K562 (cell line): Measurements from ENCODE around the gene C9orf50. TPM values are rescaled to one million over a fixed set of nuclear protein-coding genes. Genes with fewer than 3 reads are reported as not detected.

Source experiments
- ATF1 ChIP-seq, 2 experiments: fragments of 450-650 bp in 1 of 2; IDR thresholded peaks; 2 replicates each; pipeline ENCODE4 v1.6.1; 2016; ENCODE audit warnings: missing compliant biosample characterization in 1 of 2, missing genetic modification characterization in 1 of 2
- BCOR ChIP-seq: fragments of 450-650 bp; IDR thresholded peaks from 2 replicates; pipeline ENCODE4 v1.6.1; 2016
- FOSL1 ChIP-seq: fragments of 200-800 bp; sonication (Bioruptor generic); conservative IDR thresholded peaks from 2 replicates; pipeline ENCODE4 v1.6.1; 2016; ENCODE audit warnings: missing genetic modification characterization, missing compliant biosample characterization
- GABPB2 ChIP-seq: fragments of 250-450 bp; sonication (Bioruptor Pico); conservative IDR thresholded peaks from 2 replicates; pipeline ENCODE4 v1.5.1; 2021; ENCODE audit warnings: mild to moderate bottlenecking
- GATAD2B ChIP-seq: fragments of 450-650 bp; IDR thresholded peaks from 2 replicates; pipeline ENCODE4 v1.6.1; 2017; ENCODE audit warnings: mild to moderate bottlenecking, borderline replicate concordance
- HDAC8 ChIP-seq: fragments of 450-650 bp; IDR thresholded peaks from 2 replicates; pipeline ENCODE4 v1.6.1; 2016; ENCODE audit warnings: mild to moderate bottlenecking, missing genetic modification characterization, moderate library complexity, missing compliant biosample characterization
- HOXB6 ChIP-seq: fragments of 250-450 bp; sonication (Bioruptor Pico); IDR thresholded peaks from 2 replicates; pipeline ENCODE4 v1.5.1; 2022; ENCODE audit warnings: mild to moderate bottlenecking, borderline replicate concordance
- MTA1 ChIP-seq: fragments of 450-650 bp; IDR thresholded peaks from 2 replicates; pipeline ENCODE4 v1.6.1; 2017; ENCODE audit warnings: borderline replicate concordance
- MXI1 ChIP-seq: IDR thresholded peaks from 2 replicates; pipeline ENCODE4 v1.6.1; 2011; ENCODE audit warnings: low read depth, mild to moderate bottlenecking, improper control_type of control experiment, low read length
- NCOA4 ChIP-seq: fragments of 450-650 bp; IDR thresholded peaks from 2 replicates; pipeline ENCODE4 v1.6.1; 2018; ENCODE audit warnings: mild to moderate bottlenecking; ENCODE audit not compliant: partially characterized antibody
- NR1H2 ChIP-seq: sonication (generic); formaldehyde crosslinking; IDR thresholded peaks from 2 replicates; pipeline ENCODE4 v1.4.0; 2020; ENCODE audit warnings: mild to moderate bottlenecking, missing genetic modification reagents
- NR2C1 ChIP-seq, 2 experiments: fragments of 450-650 bp; IDR thresholded peaks; 2 replicates each; pipeline ENCODE4 v1.6.1; 2017; ENCODE audit warnings: mild to moderate bottlenecking in 2 of 2, antibody characterized with exemption in 1 of 2, inconsistent platforms in 1 of 2, missing compliant biosample characterization in 1 of 2, missing genetic modification characterization in 1 of 2
- POLR2G ChIP-seq: fragments of 200-400 bp; formaldehyde crosslinking; IDR thresholded peaks from 2 replicates; pipeline ENCODE4 v1.6.1; 2017; ENCODE audit warnings: low read depth, mild to moderate bottlenecking, antibody characterized with exemption, low read length, moderate library complexity
- POLR2H ChIP-seq: IDR thresholded peaks from 2 replicates; pipeline ENCODE4 v1.6.1; 2016; ENCODE audit warnings: missing genetic modification characterization, low read depth, mild to moderate bottlenecking, control low read depth, missing compliant biosample characterization, moderate library complexity
- RCOR1 ChIP-seq, 2 experiments: IDR thresholded peaks; 2 replicates each; pipeline ENCODE4 v1.6.1; 2012; ENCODE audit warnings: low read depth in 2 of 2, low read length in 2 of 2, borderline replicate concordance in 1 of 2, improper control_type of control experiment in 1 of 2
- TBL1XR1 ChIP-seq, 2 experiments: IDR thresholded peaks; 2 replicates each; pipeline ENCODE4 v1.6.1; 2012; ENCODE audit warnings: improper control_type of control experiment in 2 of 2, low read length in 2 of 2, mild to moderate bottlenecking in 1 of 2
- TBP ChIP-seq: optimal IDR thresholded peaks from 2 replicates; pipeline ENCODE3; 2011; ENCODE audit warnings: low read depth, low read length, improper control_type of control experiment
- YY1 ChIP-seq, 3 experiments: IDR thresholded peaks; 2 replicates each; pipeline ENCODE4 v1.6.1; 2011; ENCODE audit warnings: low read length in 2 of 3, mild to moderate bottlenecking in 2 of 3, moderate library complexity in 2 of 3, borderline replicate concordance in 1 of 3, control low read depth in 1 of 3, low read depth in 1 of 3; ENCODE audit not compliant: insufficient read depth in 3 of 3, insufficient replicate concordance in 2 of 3, control insufficient read depth in 1 of 3, insufficient read length in 1 of 3; ENCODE audit errors: extremely low read depth in 1 of 3
- ZBTB11 ChIP-seq, 3 experiments: fragments of 200-800 bp in 1 of 3; fragments of 250-450 bp in 1 of 3; fragments of 450-650 bp in 1 of 3; sonication (Bioruptor Pico) in 1 of 3; sonication (Bioruptor generic) in 1 of 3; formaldehyde crosslinking in 1 of 3; IDR thresholded peaks; 2 replicates each; pipeline versions ENCODE4 v1.6.1 to v1.8.0; 2016 to 2022; ENCODE audit warnings: mild to moderate bottlenecking in 2 of 3, missing genetic modification characterization in 2 of 3, missing compliant biosample characterization in 1 of 3, moderate library complexity in 1 of 3
- ZKSCAN8 ChIP-seq: fragments of 200-800 bp; sonication (Bioruptor generic); IDR thresholded peaks from 2 replicates; pipeline ENCODE4 v1.6.1; 2016; ENCODE audit warnings: missing genetic modification characterization, missing compliant biosample characterization
- ZNF668 ChIP-seq: fragments of 250-450 bp; sonication (Bioruptor Pico); IDR thresholded peaks from 2 replicates; pipeline ENCODE4 v1.8.0; 2022; ENCODE audit warnings: mild to moderate bottlenecking, inconsistent platforms
- ZNF77 ChIP-seq: fragments of 250-450 bp; sonication (Bioruptor Pico); IDR thresholded peaks from 2 replicates; pipeline ENCODE4 v1.5.0; 2020
- ZSCAN29 ChIP-seq: fragments of 450-650 bp; IDR thresholded peaks from 2 replicates; pipeline ENCODE4 v1.6.1; 2017
- polyA plus RNA-seq, 8 experiments: library from polyadenylated mRNA; depleted of rRNA in 4 of 8; stranded (reverse) in 5 of 8; unstranded in 3 of 8; fragments of >200 nt; fragmentation: Nextera tagmentation in 2 of 8; fragmentation: Illumina TruSeq in 1 of 8; extraction: Ambion mirVana in 2 of 8; extraction: Trizol in 1 of 8; gene quantifications; 2 replicates each; pipeline versions ENCODE4 v1.2.1 to v1.2.3, GENCODE V29; 2011 to 2014; ENCODE audit warnings: inconsistent platforms in 1 of 8, missing spikeins in 1 of 8
- total RNA-seq, 7 experiments: library from RNA; depleted of rRNA in 6 of 7; stranded (reverse); fragments of >200 nt in 6 of 7; fragmentation: Illumina TruSeq in 2 of 7; extraction: Trizol in 2 of 7; gene quantifications; 2 replicates each; pipeline versions ENCODE4 v1.2.1 to v1.2.3, GENCODE V29; 2011 to 2021; ENCODE audit warnings: low replicate concordance in 1 of 7
- TF ChIP-seq, protein P1 (sequence below): fragments of 250-450 bp; sonication (Bioruptor Pico); IDR thresholded peaks from 2 replicates; pipeline ENCODE4 v1.4.0; 2020

Gene C9orf50
- total and polyA plus RNA-seq, 9 of the 15 experiments (the other 6 are each of a cell fraction or from before 2014, with no cell fraction given), result not detected

DNA sequence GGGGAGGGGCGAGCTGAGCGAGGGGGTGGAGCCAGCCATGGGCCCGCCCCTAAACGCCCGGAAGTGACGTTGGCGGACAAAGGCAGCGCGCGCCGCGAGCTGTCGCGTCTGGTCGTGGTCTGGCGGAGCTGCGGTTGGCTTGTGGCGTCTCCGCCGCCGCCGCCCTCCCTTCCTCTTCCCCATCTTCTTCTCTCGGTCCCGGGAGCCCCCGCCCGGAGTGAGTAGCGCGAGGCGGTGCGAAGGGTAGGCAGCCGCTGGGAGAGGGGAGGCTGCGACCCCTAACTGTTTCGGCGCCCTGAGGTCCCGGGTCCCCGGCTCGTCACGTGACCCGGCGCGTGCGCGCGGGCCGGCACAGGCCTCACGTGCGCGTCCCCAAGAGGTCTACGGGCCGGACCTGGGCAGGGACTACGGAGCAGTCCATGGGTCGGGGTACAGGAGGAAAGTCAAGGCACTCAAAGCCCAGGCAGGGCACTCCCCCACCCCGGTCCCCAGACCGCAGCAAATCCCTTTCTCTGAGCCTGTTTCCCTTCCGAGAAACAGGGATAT is 5.3 kb upstream of the C9orf50 start, which contains the start of gene NTMT1 (continued):
- TF ChIP-seq, protein P1, sequence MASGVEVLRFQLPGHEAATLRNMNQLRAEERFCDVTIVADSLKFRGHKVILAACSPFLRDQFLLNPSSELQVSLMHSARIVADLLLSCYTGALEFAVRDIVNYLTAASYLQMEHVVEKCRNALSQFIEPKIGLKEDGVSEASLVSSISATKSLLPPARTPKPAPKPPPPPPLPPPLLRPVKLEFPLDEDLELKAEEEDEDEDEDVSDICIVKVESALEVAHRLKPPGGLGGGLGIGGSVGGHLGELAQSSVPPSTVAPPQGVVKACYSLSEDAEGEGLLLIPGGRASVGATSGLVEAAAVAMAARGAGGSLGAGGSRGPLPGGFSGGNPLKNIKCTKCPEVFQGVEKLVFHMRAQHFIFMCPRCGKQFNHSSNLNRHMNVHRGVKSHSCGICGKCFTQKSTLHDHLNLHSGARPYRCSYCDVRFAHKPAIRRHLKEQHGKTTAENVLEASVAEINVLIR (CRISPR knock-in tag), result peak; percentile 85
- TF ChIP-seq TBP (peak; percentile 74), GABPB2 (CRISPR knock-in tag) (no peak), GATAD2B (no peak), POLR2H (tag) (peak; percentile 63; the same call in 1 of the 2 replicates), HDAC8 (tag) (peak; percentile 40; the same call in 1 of the 2 replicates), BCOR (peak; percentile 51), MXI1 (peak; percentile 89), NR1H2 (CRISPR knock-in tag) (peak; percentile 64; the same call in 1 of the 2 replicates), FOSL1 (tag) (0 out of 2 replicates have a peak, but pooled peaks have one; percentile 16), ZKSCAN8 (CRISPR knock-in tag) (no peak), ZNF77 (0 out of 2 replicates have a peak, but pooled peaks have one; percentile 43), YY1 (IDR thresholded peaks at IDR 0.05; ENCODE audit: borderline replicate concordance in 1 of 3, control insufficient read depth in 1 of 3, extremely low read depth in 1 of 3, insufficient read depth in 3 of 3, insufficient read length in 1 of 3, insufficient replicate concordance in 2 of 3, low read depth in 1 of 3, low read length in 2 of 3) (peak in 1 of 3 experiments; percentile 30), ZBTB11 (CRISPR knock-in tag; IDR thresholded peaks at IDR 0.05) (peak in 1 of 3 experiments; percentile 77; a peak in 2 of 6 replicates), RCOR1 (IDR thresholded peaks at IDR 0.05; ENCODE audit: borderline replicate concordance in 1 of 2, low read depth in 2 of 2, low read length in 2 of 2) (no peak), HOXB6 (CRISPR knock-in tag) (no peak), ZNF668 (0 out of 2 replicates have a peak, but pooled peaks have one; percentile 55), NCOA4 (no peak), NR2C1 (IDR thresholded peaks at IDR 0.05) (no peak; the same call in 1 of the 2 replicates), NR2C1 (tag; IDR thresholded peaks at IDR 0.05) (0 out of 2 replicates have a peak, but pooled peaks have one; percentile 13), ZSCAN29 (0 out of 2 replicates have a peak, but pooled peaks have one; percentile 54), ATF1 (CRISPR knock-in tag; IDR thresholded peaks at IDR 0.05) (no peak), ATF1 (tag; IDR thresholded peaks at IDR 0.05) (peak; percentile 93), TBL1XR1 (IDR thresholded peaks at IDR 0.05; ENCODE audit: low read length in 2 of 2) (0 out of 4 replicates have a peak, but pooled peaks of 1 of the 2 experiments have one; percentile 20), POLR2G (peak; percentile 99), MTA1 (peak; percentile 68; the same call in 1 of the 2 replicates)
